Measurements from ENCODE around the gene PMEL. TPM values are rescaled to one million over a fixed set of nuclear protein-coding genes. Genes with fewer than 3 reads are reported as not detected.

Gene PMEL
- total and polyA plus RNA-seq, 9 of the 15 experiments (the other 6 are each of a cell fraction or from before 2014, with no cell fraction given): 0.36 to 2.0 (median 0.98) TPM

GRCh38 chr12:55930771-55931316 is 35.0 kb downstream of the PMEL start, which contains the start of gene DGKA (continued):
- TF ChIP-seq SAFB2 (IDR thresholded peaks at IDR 0.05; ENCODE audit: borderline replicate concordance, low read depth, low read length, severe bottlenecking) (no peak), MAZ (CRISPR knock-in tag; conservative IDR thresholded peaks at IDR 0.05 in 1 of 2, IDR thresholded peaks at IDR 0.05 in 1 of 2) (peak in 1 of 2 experiments; percentile 41; a peak in 2 of 4 replicates), HEY1 (CRISPR knock-in tag; IDR thresholded peaks at IDR 0.05; ENCODE audit: borderline replicate concordance) (no peak), FOXK2 (conservative IDR thresholded peaks at IDR 0.05 in 1 of 2, IDR thresholded peaks at IDR 0.05 in 1 of 2; ENCODE audit: low read depth in 2 of 2) (peak in 1 of 2 experiments; percentile 47; a peak in 3 of 4 replicates), ILF3 (IDR thresholded peaks at IDR 0.05; ENCODE audit: borderline replicate concordance) (no peak), EP300 (IDR thresholded peaks at IDR 0.05; ENCODE audit: low read length) (peak; percentile 15; the same call in 1 of the 2 replicates), SAP30 (IDR thresholded peaks at IDR 0.05; ENCODE audit: borderline replicate concordance, insufficient read depth, low read depth, low read length, poor library complexity, severe bottlenecking) (no peak), E2F4 (CRISPR knock-in tag; IDR thresholded peaks at IDR 0.05; ENCODE audit: low read depth) (no peak), DEAF1 (CRISPR knock-in tag; IDR thresholded peaks at IDR 0.05) (0 out of 2 replicates have a peak, but pooled peaks have one; percentile 3), LARP7 (IDR thresholded peaks at IDR 0.05) (no peak), PURB (CRISPR knock-in tag; IDR thresholded peaks at IDR 0.05; ENCODE audit: low read depth) (no peak), FIP1L1 (IDR thresholded peaks at IDR 0.05; ENCODE audit: low read depth, low read length, poor library complexity, severe bottlenecking) (no peak), RERE (CRISPR knock-in tag; IDR thresholded peaks at IDR 0.05; ENCODE audit: borderline replicate concordance) (no peak), ZNF395 (CRISPR knock-in tag; IDR thresholded peaks at IDR 0.05) (0 out of 2 replicates have a peak, but pooled peaks have one; percentile 4), BHLHE40 (IDR thresholded peaks at IDR 0.05; ENCODE audit: low read length) (0 out of 2 replicates have a peak, but pooled peaks have one; percentile 17), TEAD4 (IDR thresholded peaks at IDR 0.05; ENCODE audit: low read length) (peak; percentile 41; the same call in 1 of the 2 replicates), TEAD4 (CRISPR knock-in tag; IDR thresholded peaks at IDR 0.05; ENCODE audit: borderline replicate concordance) (no peak)
